DMS 273 (cell line): ENCODE data around the gene CHCHD6.

Source experiments
- DNase-seq: peaks from one replicate; lab custom pipeline; 2025; ENCODE audit not compliant: unreplicated experiment; lab: John Stamatoyannopoulos, UW

CHCHD6 gene

GRCh38 chr3:126935756-126936509 is 231.9 kb downstream of the CHCHD6 start:
- no peak for DNase-seq

GRCh38 chr3:126936853-126937425 is 232.9 kb downstream of the CHCHD6 start:
- DNase-seq = peak; percentile 67

GRCh38 chr3:126937533-126937932 is 233.5 kb downstream of the CHCHD6 start:
- DNase-seq = no peak

- DNase-seq = peak; percentile 65
Measured at GRCh38 chr3:126937973-126938372, 233.9 kb downstream of the CHCHD6 start.

DNA sequence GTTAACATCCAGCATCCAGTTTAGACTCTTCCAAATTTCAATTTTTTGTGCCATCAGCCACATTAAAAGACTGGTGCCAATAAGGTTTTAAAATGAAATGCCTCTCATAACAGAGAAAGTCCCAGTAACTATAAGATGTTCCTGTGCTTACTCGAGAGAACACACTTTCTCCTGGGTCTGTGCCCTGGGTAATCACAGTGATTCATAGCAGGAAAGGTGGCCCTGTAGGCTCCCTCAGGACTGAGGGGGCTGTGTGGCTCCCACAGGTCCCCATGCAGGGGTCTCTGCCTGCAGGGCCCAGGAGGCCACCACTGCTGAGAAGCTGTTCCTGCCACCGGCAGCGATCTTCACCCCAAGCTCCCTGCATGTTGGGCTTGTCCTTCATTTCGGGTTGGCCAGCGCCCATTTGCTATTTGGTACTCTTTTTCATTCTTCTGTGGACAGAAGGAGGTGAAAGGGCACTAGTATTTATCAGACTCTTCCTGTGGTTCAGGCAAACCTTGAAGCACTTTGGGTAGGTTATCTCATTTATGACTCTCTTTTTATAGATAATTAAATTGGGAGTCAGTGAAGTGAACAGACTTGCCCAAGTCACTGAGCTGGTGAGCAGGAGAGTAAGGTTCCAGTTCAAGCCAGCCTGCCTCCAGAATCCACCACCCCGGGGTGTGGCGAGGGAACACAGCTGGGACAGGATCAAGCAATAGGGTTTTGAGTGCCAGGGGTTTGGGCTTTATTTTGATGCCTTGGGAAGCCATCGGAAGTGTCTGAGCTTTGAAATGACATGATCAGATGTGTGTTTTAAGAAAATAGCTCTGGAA is 234.7 kb downstream of the CHCHD6 start:
- DNase-seq = no peak

DNA sequence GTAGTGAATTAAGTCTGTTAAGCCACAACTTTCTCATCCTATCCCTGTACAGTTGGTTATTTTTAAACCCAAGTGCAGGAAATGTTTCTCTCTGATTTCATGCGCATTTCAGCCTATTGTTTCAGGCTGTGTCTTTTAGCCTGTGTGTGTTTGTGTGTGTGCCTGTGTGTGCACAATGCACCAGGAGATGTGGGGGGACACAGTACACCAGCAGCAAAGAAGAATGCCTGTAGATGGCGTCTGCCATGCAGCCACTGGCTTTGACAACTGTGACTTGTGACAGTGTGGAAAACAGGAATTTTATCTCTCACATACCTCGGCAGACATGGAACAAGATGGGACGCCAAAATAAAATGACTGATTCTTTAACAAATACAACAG is 235.3 kb downstream of the CHCHD6 start:
- DNase-seq = no peak

- no peak for DNase-seq
Measured at GRCh38 chr3:126939733-126940132, 235.7 kb downstream of the CHCHD6 start.

DNA sequence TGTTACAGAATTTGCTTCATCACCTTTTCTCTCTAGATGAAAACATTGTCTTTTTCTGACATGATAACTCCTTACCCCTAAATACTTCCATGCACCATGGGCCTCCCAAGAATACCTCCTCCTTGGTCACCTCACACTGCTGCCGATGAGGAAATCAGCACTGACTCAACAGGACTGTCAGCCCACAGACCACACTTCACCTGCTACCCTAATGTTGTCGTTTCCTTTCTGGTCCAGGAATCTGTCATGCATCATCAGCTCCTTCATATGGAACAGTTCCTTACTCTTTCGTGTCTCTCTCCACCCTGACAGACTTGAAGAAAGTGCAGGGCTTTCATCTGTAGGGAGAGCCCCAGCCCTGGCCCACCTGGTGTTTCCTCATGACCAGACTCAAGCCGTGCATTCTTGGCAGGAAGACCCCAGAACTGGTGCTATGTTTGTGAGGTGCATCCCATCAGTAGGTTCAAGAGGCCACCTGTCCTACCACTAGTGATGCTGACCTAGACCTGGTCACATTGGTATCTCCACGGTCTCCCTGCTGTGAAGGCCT is 237.8 kb downstream of the CHCHD6 start:
- no peak for DNase-seq

DNA sequence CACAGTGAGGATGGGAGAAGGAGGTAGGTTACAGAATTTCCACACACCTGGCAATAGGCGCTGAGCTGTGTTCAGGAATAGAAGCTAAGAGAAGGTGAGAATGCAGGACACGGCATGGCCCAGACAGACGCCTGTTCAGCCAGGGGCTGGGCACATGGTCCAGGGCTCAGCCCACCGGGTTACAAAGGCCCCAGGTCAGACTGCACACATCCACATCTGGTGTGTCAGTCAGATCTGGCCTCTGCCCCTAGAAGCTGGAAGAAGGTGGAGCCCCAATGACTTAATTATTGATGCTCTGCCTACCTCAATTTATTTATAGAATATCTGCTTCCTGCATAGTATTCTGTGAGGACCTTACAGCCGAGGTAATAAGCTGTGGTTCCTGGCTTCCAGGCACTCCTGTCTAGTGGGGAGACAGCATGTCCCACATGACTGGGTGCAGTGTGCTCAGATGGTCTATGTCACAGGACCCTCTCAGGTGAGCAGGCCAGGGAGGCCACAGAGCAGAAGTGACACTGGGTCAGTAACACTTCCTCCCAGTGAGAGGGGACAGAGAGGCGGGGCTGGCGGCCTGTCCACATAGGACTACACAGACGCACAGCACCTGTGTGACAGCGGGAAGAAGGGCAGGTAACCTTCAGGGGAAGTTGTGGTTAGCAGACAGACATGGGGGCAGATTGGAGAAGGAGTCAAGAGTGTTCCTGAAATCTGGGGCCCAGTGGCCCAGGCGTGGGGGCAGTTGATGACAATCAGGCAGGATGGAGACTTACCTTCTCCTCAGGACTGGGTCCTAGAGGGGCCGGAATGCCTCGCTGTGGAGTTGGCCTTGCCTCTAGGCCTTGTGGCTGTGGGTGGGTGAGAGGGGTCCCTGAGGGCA is 240.3 kb downstream of the CHCHD6 start:
- DNase-seq = no peak

GRCh38 chr3:126945171-126945721 is 241.2 kb downstream of the CHCHD6 start:
- no peak for DNase-seq

GRCh38 chr3:126945891-126946290 is 241.9 kb downstream of the CHCHD6 start:
- DNase-seq = no peak

DNA sequence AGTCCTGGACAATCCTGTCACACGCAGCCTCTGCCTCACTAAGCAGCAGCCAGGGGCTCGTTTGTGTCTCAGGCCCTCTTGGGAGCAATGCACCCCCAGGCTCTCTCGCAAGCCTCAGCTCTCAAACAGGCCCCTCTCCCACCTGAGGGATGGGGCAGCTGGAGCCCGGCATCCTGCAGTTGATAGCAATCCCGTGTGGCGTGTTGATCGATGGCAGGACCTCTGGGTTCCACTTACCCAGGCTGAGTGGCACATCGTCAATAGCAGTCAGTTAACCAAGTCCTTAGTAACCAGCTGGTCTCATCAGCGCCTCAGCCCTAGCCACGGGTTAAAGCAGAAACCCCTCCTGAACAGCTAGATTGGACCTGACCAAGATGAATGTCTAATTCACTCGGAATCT is 242.4 kb downstream of the CHCHD6 start:
- no peak for DNase-seq

DNA sequence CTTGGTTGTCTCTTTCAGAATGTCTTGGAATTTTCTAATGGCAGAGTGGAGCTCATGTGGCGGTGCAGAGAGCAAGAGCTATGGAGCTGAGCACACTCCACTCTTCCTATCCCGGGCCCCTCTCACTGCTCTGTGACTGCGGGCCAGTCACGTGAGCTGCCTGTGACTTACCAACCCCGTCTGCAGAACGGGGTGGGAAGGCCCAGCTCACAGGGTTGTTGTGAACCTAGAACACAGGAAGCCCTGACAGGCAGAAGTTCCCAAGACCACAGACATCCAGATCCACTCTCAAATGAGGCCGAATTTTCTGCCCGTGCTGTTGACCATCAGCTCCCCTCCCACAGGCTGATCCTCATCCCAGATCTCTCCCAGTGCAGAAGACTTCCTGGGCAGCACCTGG is 243.4 kb downstream of the CHCHD6 start:
- no peak for DNase-seq

- peak; percentile 86 for DNase-seq
Measured at GRCh38 chr3:126948980-126949535, 245.0 kb downstream of the CHCHD6 start.

DNA sequence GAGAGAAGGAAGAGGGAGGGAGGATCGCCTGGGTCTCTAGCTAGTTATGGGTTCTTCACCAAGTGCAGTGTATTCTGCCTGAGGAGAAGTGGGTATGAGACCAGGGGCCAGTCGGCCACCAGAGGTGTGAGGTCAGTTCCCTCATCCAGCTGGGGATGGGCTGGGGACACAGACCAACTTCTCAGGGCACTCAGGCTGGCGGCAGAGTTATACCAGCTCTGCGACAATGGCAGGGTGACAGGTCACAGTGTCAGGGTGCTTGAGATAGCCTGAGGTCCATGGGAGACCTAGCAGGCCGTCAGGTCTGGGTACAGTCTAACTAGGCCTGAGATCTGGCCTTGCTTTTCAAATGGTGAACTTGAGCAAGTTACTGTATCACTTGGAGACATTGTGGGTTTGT is 247.5 kb downstream of the CHCHD6 start:
- DNase-seq = no peak

GRCh38 chr3:126952261-126952982 is 248.4 kb downstream of the CHCHD6 start:
- DNase-seq = no peak

- no peak for DNase-seq
Measured at GRCh38 chr3:126952983-126953660, 249.1 kb downstream of the CHCHD6 start.

DNA sequence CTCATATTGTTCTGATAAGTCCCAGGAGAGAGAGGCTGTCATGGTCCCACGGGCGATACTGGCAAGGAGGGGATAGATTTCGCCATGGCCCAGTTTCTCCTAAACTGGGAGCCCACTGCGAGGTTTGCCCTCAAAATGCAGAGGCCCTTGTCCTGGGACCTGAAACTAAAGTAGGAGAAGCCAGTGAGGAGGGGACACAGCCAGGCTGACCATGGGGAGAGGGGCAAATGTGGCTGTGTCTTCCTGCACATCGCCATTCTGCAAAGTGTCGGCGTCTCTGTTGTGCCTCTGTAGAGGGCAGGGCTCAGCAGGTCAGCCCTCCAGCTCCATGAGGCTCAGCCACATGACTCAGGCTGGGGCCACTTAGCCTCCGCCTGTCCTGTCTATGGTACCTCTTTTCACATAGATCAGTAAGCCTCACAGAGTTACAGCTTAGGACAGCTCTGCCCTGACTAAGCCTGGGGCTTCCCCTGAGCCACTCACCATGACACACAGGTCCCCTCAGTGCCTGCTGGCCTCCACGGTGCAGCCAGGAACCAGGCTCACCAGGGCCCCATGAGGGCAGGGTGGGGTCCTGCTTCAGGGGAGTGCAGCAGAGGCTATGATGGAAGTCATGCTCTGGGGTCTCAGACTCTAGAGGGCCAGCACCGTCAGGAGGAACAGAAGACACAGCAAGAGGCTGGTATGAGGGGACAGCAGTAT is 250.3 kb downstream of the CHCHD6 start:
- DNase-seq = no peak
